ENCODE data around the gene ZNF33A.

Gene ZNF33A

GRCh38 chr10:38010119-38010903, at the start of gene ZNF33A:
Gene ZNF33A, plus strand, starts transcription at chr10:38010675. Its CDS starts 1,667 bp downstream, at chr10:38012342.
- peak within 1 kb of the TSS; percentile 87 for H3K27ac ChIP-seq (ENCODE audit: low read depth, low read length)
- TF ChIP-seq EZH2phosphoT487 (IDR thresholded peaks at IDR 0.05; ENCODE audit: borderline replicate concordance, low read length) (no peak), CTCF (IDR thresholded peaks at IDR 0.05; ENCODE audit: low read depth, low read length, poor library complexity, severe bottlenecking) (no peak)
- H3K9me3 ChIP-seq (ENCODE audit: control insufficient read depth, insufficient read depth, low read length) = no peaks in the 10 kb centered on the region
- peaks cover 17% of the 10 kb centered on the region for H3K4me1 ChIP-seq (ENCODE audit: control insufficient read depth, low read length)
- H3K4me3 ChIP-seq (ENCODE audit: low read length) = peak within 1 kb of the TSS; percentile 75
- peaks cover 44% of the 10 kb centered on the region for H3K79me2 ChIP-seq (ENCODE audit: control insufficient read depth, low read length)
- H3K27me3 ChIP-seq (ENCODE audit: control insufficient read depth, low read length) = no peaks in the 10 kb centered on the region
- H3K4me2 ChIP-seq (ENCODE audit: low read length) = peak within 1 kb of the TSS; percentile 63
- H3K36me3 ChIP-seq (ENCODE audit: control insufficient read depth, low read length) = peaks cover 37% of the 10 kb centered on the region
- H3K9me2 ChIP-seq (replicated peaks; ENCODE audit: control insufficient read depth, low read length) = no peaks in the 10 kb centered on the region
- no peaks in the 10 kb centered on the region for H3F3A ChIP-seq (ENCODE audit: control insufficient read depth, insufficient read depth)
- no peaks in the 10 kb centered on the region for H4K20me1 ChIP-seq (ENCODE audit: control insufficient read depth, insufficient read depth, low read depth, low read length)

GRCh38 chr10:37965006-37965405, 45.5 kb upstream of the ZNF33A start:
- Histone ChIP-seq H3K4me2 (ENCODE audit: low read length) (no peak overlapping the region), H3K9me3 (ENCODE audit: control insufficient read depth, insufficient read depth, low read length) (peaks cover 20% of the 10 kb centered on the region)

GRCh38 chr10:37972396-37972795, 38.1 kb upstream of the ZNF33A start:
- Histone ChIP-seq H3K27me3 (ENCODE audit: control insufficient read depth, low read length) (no peaks in the 10 kb centered on the region), H3K79me2 (ENCODE audit: control insufficient read depth, low read length) (peaks cover 27% of the 10 kb centered on the region), H3F3A (ENCODE audit: control insufficient read depth, insufficient read depth) (no peaks in the 10 kb centered on the region), H3K36me3 (ENCODE audit: control insufficient read depth, low read length) (peaks cover 23% of the 10 kb centered on the region), H3K9me2 (replicated peaks; ENCODE audit: control insufficient read depth, low read length) (no peaks in the 10 kb centered on the region; the same call in 1 of the 2 replicates), H3K4me3 (ENCODE audit: low read length) (no peak overlapping the region), H3K9me3 (ENCODE audit: control insufficient read depth, insufficient read depth, low read length) (peaks cover 8% of the 10 kb centered on the region; the same call in 1 of the 2 replicates), H3K4me1 (ENCODE audit: control insufficient read depth, low read length) (peaks cover 21% of the 10 kb centered on the region), H3K4me2 (ENCODE audit: low read length) (no peak overlapping the region), H3K27ac (ENCODE audit: low read depth, low read length) (no peak overlapping the region), H4K20me1 (ENCODE audit: control insufficient read depth, insufficient read depth, low read depth, low read length) (no peaks in the 10 kb centered on the region)
- TF ChIP-seq CTCF (IDR thresholded peaks at IDR 0.05; ENCODE audit: low read depth, low read length, poor library complexity, severe bottlenecking) (no peak), EZH2phosphoT487 (IDR thresholded peaks at IDR 0.05; ENCODE audit: borderline replicate concordance, low read length) (no peak)

More at GRCh38 chr10:37965006-37965405, 45.5 kb upstream of the ZNF33A start:
- H3K27ac ChIP-seq (ENCODE audit: low read depth, low read length) = no peak overlapping the region
- no peaks in the 10 kb centered on the region for H3K27me3 ChIP-seq (ENCODE audit: control insufficient read depth, low read length)
- H3K36me3 ChIP-seq (ENCODE audit: control insufficient read depth, low read length) = peaks cover 13% of the 10 kb centered on the region
- H3K79me2 ChIP-seq (ENCODE audit: control insufficient read depth, low read length) = no peaks in the 10 kb centered on the region
- TF ChIP-seq EZH2phosphoT487 (IDR thresholded peaks at IDR 0.05; ENCODE audit: borderline replicate concordance, low read length) (no peak), CTCF (IDR thresholded peaks at IDR 0.05; ENCODE audit: low read depth, low read length, poor library complexity, severe bottlenecking) (no peak)
- no peaks in the 10 kb centered on the region; the same call in 1 of the 2 replicates for H3K9me2 ChIP-seq (replicated peaks; ENCODE audit: control insufficient read depth, low read length)
- no peaks in the 10 kb centered on the region for H3F3A ChIP-seq (ENCODE audit: control insufficient read depth, insufficient read depth)
- no peak overlapping the region for H3K4me3 ChIP-seq (ENCODE audit: low read length)
- H3K4me1 ChIP-seq (ENCODE audit: control insufficient read depth, low read length) = no peaks in the 10 kb centered on the region
- no peaks in the 10 kb centered on the region for H4K20me1 ChIP-seq (ENCODE audit: control insufficient read depth, insufficient read depth, low read depth, low read length)

Data from DOHH2 (cell line).